HepG2 (cell line): Measurements from ENCODE around the gene CFAP46. TPM values are rescaled to one million over a fixed set of nuclear protein-coding genes. Genes with fewer than 3 reads are reported as not detected.

Experiments
- ATAC-seq: fragments of 200-7000 bp; cut with Tn5 transposase; 3 replicates; pipeline ENCODE4 v1.9.1; 2020; ENCODE audit warnings: mild to moderate bottlenecking, moderate library complexity
- BruUV-seq: library from RNA; stranded (reverse); fragments of 400-500 nt; replicated peaks from 2 replicates; lab custom pipeline; 2021; lab: Mats Ljungman, UMichigan
- CTCF ChIA-PET: fragments of 300-600 bp; formaldehyde crosslinking; extraction: SDS; loops from one replicate; lab custom pipeline; 2021; ENCODE audit warnings: low total read pairs, inconsistent platforms, low intra/inter-chr PET ratio; lab: Yijun Ruan, JAX
- POLR2A ChIA-PET: fragments of 350-600 bp; sonication (Branson Sonifier 250); formaldehyde crosslinking; loops from one replicate; lab custom pipeline; 2020; ENCODE audit warnings: antibody characterized with exemption, inconsistent platforms; lab: Yijun Ruan, JAX
- DNase-seq: peaks from one replicate; pipeline ENCODE4 v3.0.0-alpha.2; 2015; ENCODE audit warnings: low spot score
- FAIRE-seq: peaks from 3 replicates; lab custom pipeline; 2011; peaks lifted over from hg19 to GRCh38; lab: Jason Lieb, UNC
- H2AFZ ChIP-seq: one replicate; pipeline ENCODE4 v1.6.1; 2011; ENCODE audit warnings: low read length, inconsistent platforms
- H3K27ac ChIP-seq: fragments of 300-600 bp; 3 replicates; pipeline ENCODE4 v1.8.0; 2011; ENCODE audit warnings: mixed run types, mild to moderate bottlenecking, mixed read lengths, low read length, inconsistent platforms; ENCODE audit not compliant: insufficient read depth; ENCODE audit errors: extremely low read length
- H3K27me3 ChIP-seq, 2 experiments: fragments of 200-600 bp in 1 of 2; 2 replicates in 1 of 2; 3 replicates in 1 of 2; pipeline versions ENCODE4 v1.6.0 to v1.8.0; 2011; ENCODE audit warnings: low read length in 2 of 2, mild to moderate bottlenecking in 2 of 2, moderate library complexity in 2 of 2, inconsistent platforms in 1 of 2; ENCODE audit not compliant: insufficient read depth in 2 of 2, control insufficient read depth in 1 of 2
- H3K36me3 ChIP-seq, 2 experiments: fragments of 200-600 bp in 1 of 2; replicated peaks in 1 of 2; 2 replicates in 1 of 2; 3 replicates in 1 of 2; pipeline versions ENCODE4 v1.5.1 to v1.8.0; 2011; ENCODE audit warnings: low read length in 2 of 2, inconsistent platforms in 1 of 2; ENCODE audit not compliant: insufficient read depth in 2 of 2, control insufficient read depth in 1 of 2
- H3K4me1 ChIP-seq: 2 replicates; pipeline ENCODE4 v1.5.1; 2012; ENCODE audit warnings: low read length, inconsistent platforms; ENCODE audit not compliant: insufficient read depth
- H3K4me2 ChIP-seq: 2 replicates; pipeline ENCODE4 v1.6.0; 2011; ENCODE audit warnings: low read depth, low read length, inconsistent platforms
- H3K4me3 ChIP-seq, 3 experiments: fragments of 200-600 bp in 1 of 3; sonication (generic), shearing (Covaris generic) in 1 of 3; replicated peaks in 1 of 3; 2 replicates each; pipeline ENCODE4 v1.5.1; 2011 to 2016; ENCODE audit warnings: low read length in 3 of 3, inconsistent platforms in 2 of 3, low read depth in 2 of 3, mild to moderate bottlenecking in 2 of 3, control low read depth in 1 of 3, mixed read lengths in 1 of 3; ENCODE audit not compliant: insufficient read depth in 1 of 3
- H3K79me2 ChIP-seq: one replicate; pipeline ENCODE4 v1.6.1; 2011; ENCODE audit warnings: low read length, inconsistent platforms; ENCODE audit not compliant: insufficient read depth
- H3K9ac ChIP-seq: 2 replicates; pipeline ENCODE4 v1.6.0; 2011; ENCODE audit warnings: mild to moderate bottlenecking, low read depth, low read length, inconsistent platforms; ENCODE audit not compliant: insufficient read depth
- H3K9me3 ChIP-seq: 2 replicates; pipeline ENCODE4 v1.5.1; 2012; ENCODE audit warnings: mild to moderate bottlenecking, low read length
- H4K20me1 ChIP-seq: 2 replicates; pipeline ENCODE4 v1.6.0; 2011; ENCODE audit warnings: inconsistent platforms, mild to moderate bottlenecking, low read length, moderate library complexity; ENCODE audit not compliant: insufficient read depth
- KAT8 ChIP-seq: IDR thresholded peaks from 2 replicates; pipeline ENCODE4 v1.6.1; 2016; ENCODE audit warnings: missing genetic modification reagents, missing compliant biosample characterization
- WGBS: methylation state at CpG from one replicate; pipeline ENCODE4 v1.1.6; 2017; ENCODE audit warnings: low lambda C conversion rate; 5-methylcytosine and 5-hydroxymethylcytosine counted together
- in situ Hi-C: cut with HindIII; loops from 2 replicates; pipeline ENCODE4 v1.10.0; 2017; ENCODE audit warnings: low pct_unique_long_range_greater_than_20kb; ENCODE audit not compliant: extremely low pct_ligation_motif_present
- intact Hi-C: fragments of 100-400 bp; cut with micrococcal nuclease; formaldehyde crosslinking; loops from one replicate; pipeline ENCODE4 v1.10.0; 2022; ENCODE audit not compliant: unreplicated experiment
- polyA plus RNA-seq, 8 experiments: library from polyadenylated mRNA; depleted of rRNA in 3 of 8; stranded (reverse) in 7 of 8; unstranded in 1 of 8; fragments of >200 nt; fragmentation: Illumina TruSeq in 4 of 8; extraction: Trizol in 4 of 8; gene quantifications; 2 replicates each; pipeline versions ENCODE4 v1.2.1 to v1.2.3, GENCODE V29; 2011 to 2016; ENCODE audit warnings: low read depth in 4 of 8, missing spikeins in 1 of 8, mixed read lengths in 1 of 8; ENCODE audit not compliant: insufficient read depth in 1 of 8
- total RNA-seq, 5 experiments: library from RNA; depleted of rRNA; stranded (reverse); fragments of >200 nt; fragmentation: Illumina TruSeq; extraction: Trizol; gene quantifications; 2 replicates each; pipeline ENCODE4 v1.2.3, GENCODE V29; 2016; ENCODE audit warnings: low read depth in 1 of 5
- TF ChIP-seq, protein P1 (sequence below): sonication (generic); formaldehyde crosslinking; IDR thresholded peaks from 2 replicates; pipeline ENCODE4 v1.4.0; 2020; ENCODE audit warnings: missing genetic modification reagents; ENCODE audit errors: not compliant biosample characterization
- TF ChIP-seq, protein P2 (sequence below), 2 experiments: IDR thresholded peaks; 2 replicates each; pipeline ENCODE4 v1.6.1; 2011 to 2012; ENCODE audit warnings: low read length in 2 of 2, borderline replicate concordance in 1 of 2, low read depth in 1 of 2, mild to moderate bottlenecking in 1 of 2, moderate library complexity in 1 of 2
- TF ChIP-seq, protein P3 (sequence below): sonication (generic); formaldehyde crosslinking; IDR thresholded peaks from 2 replicates; pipeline ENCODE4 v1.5.0; 2020; ENCODE audit warnings: missing genetic modification reagents, mild to moderate bottlenecking, borderline replicate concordance
- TF ChIP-seq, protein P4 (sequence below): sonication (generic); formaldehyde crosslinking; IDR thresholded peaks from 2 replicates; pipeline ENCODE4 v1.8.1; 2022; ENCODE audit warnings: low read depth, mild to moderate bottlenecking, missing genetic modification reagents

Gene CFAP46
- total and polyA plus RNA-seq, 2 of the 13 experiments (the other 11 are each of a cell fraction or from before 2014, with no cell fraction given) = 0.24 to 0.84 TPM

DNA sequence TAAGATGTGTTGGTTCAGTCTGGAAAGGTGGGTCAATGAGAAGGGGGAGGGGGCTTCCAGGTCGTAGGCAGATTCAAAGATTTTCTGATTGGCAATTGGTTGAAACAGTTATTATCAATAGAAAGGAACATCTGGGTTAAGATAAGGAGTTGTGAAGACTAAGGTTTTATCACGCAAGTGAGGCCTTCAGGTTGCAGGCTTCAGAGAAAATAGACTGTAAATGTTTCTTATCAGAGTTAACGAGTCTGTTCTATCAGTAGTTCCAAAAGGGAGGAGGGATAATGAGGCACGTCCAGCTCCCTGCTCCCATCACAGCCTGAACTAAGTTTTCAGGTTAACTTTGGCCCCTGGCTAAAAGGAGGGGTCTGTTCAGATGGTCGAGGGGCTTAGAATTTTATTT, 11.1 kb upstream of the CFAP46 start:
- H3K27ac ChIP-seq = no peak overlapping the region
- ATAC-seq (no peak), DNase-seq (no peak), FAIRE-seq (no peak)
- 0 out of 2 replicates have a peak, but pooled peaks cover 4% of the 10 kb centered on the region for H4K20me1 ChIP-seq
- no peaks in the 10 kb centered on the region for H3K79me2 ChIP-seq
- no peaks in the 10 kb centered on the region for H3K9me3 ChIP-seq
- H3K36me3 ChIP-seq = no peaks in the 10 kb centered on the region
- 2% methylated on average over 5 of the region's 5 CpGs for WGBS
- intact Hi-C loops = no loop called here
- H3K4me1 ChIP-seq = no peaks in the 10 kb centered on the region
- TF ChIP-seq, protein P1, sequence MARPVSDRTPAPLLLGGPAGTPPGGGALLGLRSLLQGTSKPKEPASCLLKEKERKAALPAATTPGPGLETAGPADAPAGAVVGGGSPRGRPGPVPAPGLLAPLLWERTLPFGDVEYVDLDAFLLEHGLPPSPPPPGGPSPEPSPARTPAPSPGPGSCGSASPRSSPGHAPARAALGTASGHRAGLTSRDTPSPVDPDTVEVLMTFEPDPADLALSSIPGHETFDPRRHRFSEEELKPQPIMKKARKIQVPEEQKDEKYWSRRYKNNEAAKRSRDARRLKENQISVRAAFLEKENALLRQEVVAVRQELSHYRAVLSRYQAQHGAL = no peak
- TF ChIP-seq, protein P2, sequence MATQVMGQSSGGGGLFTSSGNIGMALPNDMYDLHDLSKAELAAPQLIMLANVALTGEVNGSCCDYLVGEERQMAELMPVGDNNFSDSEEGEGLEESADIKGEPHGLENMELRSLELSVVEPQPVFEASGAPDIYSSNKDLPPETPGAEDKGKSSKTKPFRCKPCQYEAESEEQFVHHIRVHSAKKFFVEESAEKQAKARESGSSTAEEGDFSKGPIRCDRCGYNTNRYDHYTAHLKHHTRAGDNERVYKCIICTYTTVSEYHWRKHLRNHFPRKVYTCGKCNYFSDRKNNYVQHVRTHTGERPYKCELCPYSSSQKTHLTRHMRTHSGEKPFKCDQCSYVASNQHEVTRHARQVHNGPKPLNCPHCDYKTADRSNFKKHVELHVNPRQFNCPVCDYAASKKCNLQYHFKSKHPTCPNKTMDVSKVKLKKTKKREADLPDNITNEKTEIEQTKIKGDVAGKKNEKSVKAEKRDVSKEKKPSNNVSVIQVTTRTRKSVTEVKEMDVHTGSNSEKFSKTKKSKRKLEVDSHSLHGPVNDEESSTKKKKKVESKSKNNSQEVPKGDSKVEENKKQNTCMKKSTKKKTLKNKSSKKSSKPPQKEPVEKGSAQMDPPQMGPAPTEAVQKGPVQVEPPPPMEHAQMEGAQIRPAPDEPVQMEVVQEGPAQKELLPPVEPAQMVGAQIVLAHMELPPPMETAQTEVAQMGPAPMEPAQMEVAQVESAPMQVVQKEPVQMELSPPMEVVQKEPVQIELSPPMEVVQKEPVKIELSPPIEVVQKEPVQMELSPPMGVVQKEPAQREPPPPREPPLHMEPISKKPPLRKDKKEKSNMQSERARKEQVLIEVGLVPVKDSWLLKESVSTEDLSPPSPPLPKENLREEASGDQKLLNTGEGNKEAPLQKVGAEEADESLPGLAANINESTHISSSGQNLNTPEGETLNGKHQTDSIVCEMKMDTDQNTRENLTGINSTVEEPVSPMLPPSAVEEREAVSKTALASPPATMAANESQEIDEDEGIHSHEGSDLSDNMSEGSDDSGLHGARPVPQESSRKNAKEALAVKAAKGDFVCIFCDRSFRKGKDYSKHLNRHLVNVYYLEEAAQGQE (IDR thresholded peaks at IDR 0.05; ENCODE audit: borderline replicate concordance in 1 of 2, low read depth in 1 of 2, low read length in 2 of 2) = no peak
- TF ChIP-seq, protein P3, sequence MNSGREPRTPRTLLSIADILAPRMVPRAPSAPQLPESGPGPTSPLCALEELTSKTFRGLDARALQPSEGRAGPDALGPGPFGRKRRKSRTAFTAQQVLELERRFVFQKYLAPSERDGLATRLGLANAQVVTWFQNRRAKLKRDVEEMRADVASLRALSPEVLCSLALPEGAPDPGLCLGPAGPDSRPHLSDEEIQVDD = no peak
- no peak for TF ChIP-seq KAT8
- TF ChIP-seq, protein P4, sequence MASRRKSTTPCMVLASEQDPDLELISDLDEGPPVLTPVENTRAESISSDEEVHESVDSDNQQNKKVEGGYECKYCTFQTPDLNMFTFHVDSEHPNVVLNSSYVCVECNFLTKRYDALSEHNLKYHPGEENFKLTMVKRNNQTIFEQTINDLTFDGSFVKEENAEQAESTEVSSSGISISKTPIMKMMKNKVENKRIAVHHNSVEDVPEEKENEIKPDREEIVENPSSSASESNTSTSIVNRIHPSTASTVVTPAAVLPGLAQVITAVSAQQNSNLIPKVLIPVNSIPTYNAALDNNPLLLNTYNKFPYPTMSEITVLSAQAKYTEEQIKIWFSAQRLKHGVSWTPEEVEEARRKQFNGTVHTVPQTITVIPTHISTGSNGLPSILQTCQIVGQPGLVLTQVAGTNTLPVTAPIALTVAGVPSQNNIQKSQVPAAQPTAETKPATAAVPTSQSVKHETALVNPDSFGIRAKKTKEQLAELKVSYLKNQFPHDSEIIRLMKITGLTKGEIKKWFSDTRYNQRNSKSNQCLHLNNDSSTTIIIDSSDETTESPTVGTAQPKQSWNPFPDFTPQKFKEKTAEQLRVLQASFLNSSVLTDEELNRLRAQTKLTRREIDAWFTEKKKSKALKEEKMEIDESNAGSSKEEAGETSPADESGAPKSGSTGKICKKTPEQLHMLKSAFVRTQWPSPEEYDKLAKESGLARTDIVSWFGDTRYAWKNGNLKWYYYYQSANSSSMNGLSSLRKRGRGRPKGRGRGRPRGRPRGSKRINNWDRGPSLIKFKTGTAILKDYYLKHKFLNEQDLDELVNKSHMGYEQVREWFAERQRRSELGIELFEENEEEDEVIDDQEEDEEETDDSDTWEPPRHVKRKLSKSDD (CRISPR knock-in tag) = no peak
- ChIA-PET POLR2A (no interaction called here), CTCF (no interaction called here)
- H3K9ac ChIP-seq = no peak overlapping the region
- no TSS peak for BruUV-seq
- no peak overlapping the region for H3K4me3 ChIP-seq
- in situ Hi-C loops = no loop called here
- no peak overlapping the region for H3K4me2 ChIP-seq
- H2AFZ ChIP-seq = no peak overlapping the region
- peaks cover 5 to 54% of the 10 kb centered on the region in 2 experiments; a peak in 4 of 5 replicates for H3K27me3 ChIP-seq
